ENCODE measurements around the gene MAN2B1. TPM values are rescaled to one million over a fixed set of nuclear protein-coding genes. Genes with fewer than 3 reads are reported as not detected.

MAN2B1 gene
- total RNA-seq, 2 experiments from 2014 or later = 146 to 150 TPM

GRCh38 chr19:12596927-12597548, 69.5 kb downstream of the MAN2B1 start:
- H3K9me3 Mint-ChIP-seq = no peaks in the 10 kb centered on the region
- H3K4me1 Mint-ChIP-seq = no peaks in the 10 kb centered on the region
- H3K27ac Mint-ChIP-seq = no peak overlapping the region
- DNase-seq = no peak
- POLR2A ChIA-PET = no interaction called here
- H3K36me3 Mint-ChIP-seq (ENCODE audit: low read depth) = peaks cover 30% of the 10 kb centered on the region
- no peaks in the 10 kb centered on the region for H3K27me3 Mint-ChIP-seq
- CTCF ChIA-PET = no interaction called here
- H3K4me3 Mint-ChIP-seq = no peak overlapping the region

Other genes starting within 250 kb of the MAN2B1 start
- 1 to 10 TPM; 4.9 to 5.2 TPM for gene ZNF443, start 225.7 kb downstream of the MAN2B1 start, total RNA-seq
- gene ZNF709, start 181.9 kb downstream of the MAN2B1 start, total RNA-seq = 1 to 10 TPM; 1.8 to 3.0 TPM
- 10 to 100 TPM in 1 of 2 experiments, 1 to 10 TPM in 1; 9.4 to 10.2 TPM for gene ZNF564, start 115.3 kb downstream of the MAN2B1 start, total RNA-seq
- 10 to 100 TPM; 16.9 to 17.1 TPM for gene ZNF490, start 55.9 kb downstream of the MAN2B1 start, total RNA-seq
- gene ZNF791, start 55.8 kb downstream of the MAN2B1 start, total RNA-seq = 10 to 100 TPM; 39.9 to 44.3 TPM
- gene WDR83, start 65 bp upstream of the MAN2B1 start, total RNA-seq = 10 to 100 TPM; 16.9 to 21.3 TPM
- gene DHPS, start 15.1 kb upstream of the MAN2B1 start, total RNA-seq = 100 to 1,000 TPM; 106 to 113 TPM
- not detected for gene GNG14, start 21.3 kb upstream of the MAN2B1 start, total RNA-seq
- gene FBXW9, start 29.9 kb upstream of the MAN2B1 start, total RNA-seq = 1 to 10 TPM; 5.2 to 5.3 TPM
- gene TNPO2, start 57.2 kb upstream of the MAN2B1 start, total RNA-seq = 10 to 100 TPM; 61.6 to 65.9 TPM
- gene TRIR, start 67.9 kb upstream of the MAN2B1 start, total RNA-seq = 100 to 1,000 TPM; 205 TPM
- 10 to 100 TPM; 61.8 to 62.9 TPM for gene GET3, start 70.8 kb upstream of the MAN2B1 start, total RNA-seq
- not detected for gene BEST2, start 85.0 kb upstream of the MAN2B1 start, total RNA-seq
- gene HOOK2, start 108.8 kb upstream of the MAN2B1 start, total RNA-seq = 10 to 100 TPM; 17.0 to 17.8 TPM
- 100 to 1,000 TPM; 197 TPM for gene JUNB, start 124.7 kb upstream of the MAN2B1 start, total RNA-seq
- 100 to 1,000 TPM; 234 to 240 TPM for gene PRDX2, start 135.1 kb upstream of the MAN2B1 start, total RNA-seq
- 10 to 100 TPM; 19.2 to 25.5 TPM for gene THSD8, start 135.3 kb upstream of the MAN2B1 start, total RNA-seq
- 10 to 100 TPM; 34.8 to 38.4 TPM for gene RNASEH2A, start 139.8 kb upstream of the MAN2B1 start, total RNA-seq
- gene RTBDN, start 167.8 kb upstream of the MAN2B1 start, total RNA-seq = not detected
- 1 to 10 TPM; 1.1 to 2.1 TPM for gene MAST1, start 171.8 kb upstream of the MAN2B1 start, total RNA-seq
- gene DNASE2, start 214.7 kb upstream of the MAN2B1 start, total RNA-seq = 10 to 100 TPM; 37.6 to 39.3 TPM
- under 1 TPM; 0.13 to 0.20 TPM for gene KLF1, start 220.5 kb upstream of the MAN2B1 start, total RNA-seq
- gene GCDH, start 224.4 kb upstream of the MAN2B1 start, total RNA-seq = 10 to 100 TPM; 23.3 to 25.1 TPM